Fibroblast of skin of right biceps (primary cell): Measurements from ENCODE around the gene APBB1IP.
A peak's percentile ranks its signal among the peaks of the same experiment; 100 is the strongest.
"Not testable (repeated sequence)": the region's sequence is repeated elsewhere in the genome, so short reads cannot be mapped to it uniquely, and the experiment has no call there.

Source experiments
- DNase-seq: peaks from one replicate; pipeline ENCODE4 v3.0.0-alpha.2; 2013

The APBB1IP gene

DNA sequence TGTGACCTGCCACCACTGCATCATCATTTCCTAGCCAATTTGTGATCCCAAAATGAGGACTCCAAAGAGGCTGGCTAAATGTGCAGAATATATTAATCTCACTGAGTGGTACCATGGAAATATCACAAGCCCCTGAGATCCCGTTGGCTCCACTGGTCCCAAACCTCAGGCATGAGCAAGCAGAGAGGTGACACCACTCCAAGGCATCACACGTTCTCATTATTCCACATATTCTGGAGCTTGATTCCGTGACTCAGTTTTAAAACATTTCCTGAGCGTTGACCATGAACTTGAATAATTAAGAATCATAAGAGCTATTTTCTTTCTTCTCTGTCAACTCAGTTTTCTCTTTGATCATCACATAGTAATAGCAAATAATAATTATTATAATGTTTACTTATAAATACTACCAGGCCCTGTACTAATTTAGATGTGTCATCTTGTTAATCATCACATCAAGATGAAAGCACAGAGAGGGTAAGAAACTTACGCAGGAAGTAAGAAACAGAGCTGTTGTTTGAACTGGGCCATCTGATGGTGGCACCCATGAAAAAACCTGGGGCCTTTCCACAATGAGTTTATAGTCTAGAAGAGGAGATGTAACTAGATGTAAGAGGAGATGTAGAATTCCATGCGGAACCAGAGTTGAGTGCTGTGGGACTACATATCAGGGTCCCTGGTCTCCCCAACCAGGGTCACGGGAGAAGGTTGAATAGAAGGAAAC is 3.5 kb downstream of the APBB1IP start:
- DNase-seq: peak; percentile 45

DNA sequence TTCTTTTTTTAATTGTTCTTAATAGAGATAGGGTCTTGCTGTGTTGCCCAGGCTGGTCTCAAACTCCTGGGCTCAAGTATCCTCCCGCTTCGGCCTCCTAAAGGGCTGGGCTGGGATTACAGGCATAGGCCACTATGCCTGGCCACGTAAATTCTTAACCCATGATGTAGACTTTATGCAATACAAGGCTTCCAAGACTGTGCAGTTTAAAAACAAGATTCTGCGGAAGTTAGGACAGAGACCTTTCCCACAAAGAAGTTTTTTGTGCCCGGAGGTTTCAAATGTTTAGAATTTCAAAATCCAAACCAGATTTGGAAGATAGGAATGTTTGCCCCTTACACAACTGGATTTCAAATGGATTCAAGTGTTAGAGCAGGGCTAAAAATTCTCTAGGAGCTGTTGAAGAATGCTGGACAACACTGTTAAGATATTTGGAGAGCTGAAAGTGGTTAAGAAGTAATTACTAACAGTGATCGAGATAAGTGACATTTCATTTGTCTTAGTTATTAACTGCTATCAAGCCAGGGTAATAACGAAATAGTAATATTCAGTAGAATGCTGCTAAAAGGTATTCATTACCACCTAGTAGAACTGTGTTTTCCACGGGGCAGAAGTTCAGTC is 7.4 kb downstream of the APBB1IP start:
- DNase-seq: no peak

DNA sequence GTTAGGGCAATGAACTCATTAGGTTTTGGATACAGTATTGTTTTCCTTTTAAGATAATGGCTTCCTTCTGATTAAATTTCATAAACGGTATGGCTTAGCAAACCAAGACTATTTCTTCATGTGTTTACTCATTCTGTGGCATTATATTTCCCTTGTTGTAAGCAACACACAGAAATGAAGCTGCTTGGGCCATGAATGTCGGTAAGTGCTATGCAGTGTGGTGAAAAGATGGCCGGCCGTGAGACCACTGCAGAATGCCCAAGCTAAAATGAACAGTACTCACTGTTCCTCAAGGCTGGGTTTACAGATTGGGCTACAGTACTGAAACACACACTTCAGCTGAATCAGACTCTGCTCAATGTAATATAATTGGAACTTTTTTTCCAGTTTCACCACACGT is 8.1 kb downstream of the APBB1IP start:
- DNase-seq: no peak

DNA sequence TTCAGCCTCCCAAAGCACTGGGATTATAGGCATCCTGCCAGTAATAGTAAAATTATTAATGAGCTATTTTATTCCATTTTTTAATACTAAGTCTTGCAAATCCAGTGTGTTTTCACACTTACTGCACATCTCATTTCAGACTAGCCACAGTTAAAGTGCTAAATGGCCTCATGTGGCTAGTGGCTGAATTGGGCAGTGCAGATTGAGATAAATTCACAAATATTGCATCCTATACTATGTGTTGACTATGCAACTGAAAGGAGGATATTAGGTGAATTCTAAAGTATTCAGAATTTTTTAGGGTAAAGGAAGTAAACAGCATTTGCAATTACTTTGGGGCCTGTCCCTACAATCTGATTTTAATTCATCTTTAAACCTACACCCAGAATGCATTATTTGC is 10.2 kb downstream of the APBB1IP start:
- no peak for DNase-seq

DNA sequence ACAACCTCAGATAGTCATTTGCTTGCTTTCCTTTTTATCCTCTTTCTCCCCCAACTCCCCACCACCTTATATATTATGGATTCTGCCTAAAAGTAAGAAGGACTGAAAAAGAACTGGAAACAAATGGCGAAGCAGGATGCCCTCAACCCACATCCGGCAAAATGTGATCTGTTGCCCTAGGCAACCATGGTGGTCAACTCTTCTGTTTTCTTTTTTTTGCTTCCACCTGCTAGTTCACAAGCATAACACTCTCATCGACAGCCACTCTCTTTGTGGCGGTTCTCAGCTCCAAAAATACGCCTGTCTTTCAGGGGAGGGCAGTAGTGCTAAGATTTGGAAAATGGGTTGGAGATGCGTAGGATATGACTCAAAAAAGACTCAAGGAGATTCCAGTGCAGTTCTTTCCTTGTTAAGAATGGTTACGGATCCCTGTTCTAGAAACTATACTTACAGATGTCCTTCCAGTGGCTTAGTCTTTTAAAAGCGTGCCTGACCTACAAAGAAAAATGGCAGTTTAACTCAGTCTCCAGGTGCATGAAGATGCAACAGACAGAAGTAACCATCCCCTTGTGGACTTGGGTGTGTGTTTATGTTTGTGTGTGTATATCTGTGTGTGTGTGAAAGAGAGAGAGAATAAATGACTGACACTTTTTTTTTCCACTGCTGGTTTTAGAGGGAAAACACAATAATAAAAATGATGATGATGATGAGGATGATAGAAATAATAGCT is 10.7 kb downstream of the APBB1IP start:
- no peak for DNase-seq

DNA sequence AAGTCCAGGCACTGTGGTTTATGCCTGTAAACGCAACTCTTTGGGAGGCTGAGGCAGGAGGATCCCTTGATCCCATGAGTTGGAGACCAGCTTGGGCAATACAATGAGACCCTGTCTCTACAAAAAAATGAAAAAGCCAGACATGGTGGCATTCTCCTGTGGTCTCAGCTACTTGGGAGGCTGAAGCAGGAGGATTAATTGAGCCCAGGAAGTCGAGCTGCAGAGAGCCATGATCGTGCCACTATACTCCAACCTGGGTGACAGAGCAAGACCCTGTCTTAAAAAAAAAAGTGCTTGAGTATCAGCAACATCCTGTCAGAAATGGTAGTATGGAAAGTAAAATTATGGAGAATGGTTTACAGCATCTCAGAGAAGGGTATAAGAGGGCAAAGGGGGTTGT is 11.6 kb downstream of the APBB1IP start:
- DNase-seq: no peak

DNA sequence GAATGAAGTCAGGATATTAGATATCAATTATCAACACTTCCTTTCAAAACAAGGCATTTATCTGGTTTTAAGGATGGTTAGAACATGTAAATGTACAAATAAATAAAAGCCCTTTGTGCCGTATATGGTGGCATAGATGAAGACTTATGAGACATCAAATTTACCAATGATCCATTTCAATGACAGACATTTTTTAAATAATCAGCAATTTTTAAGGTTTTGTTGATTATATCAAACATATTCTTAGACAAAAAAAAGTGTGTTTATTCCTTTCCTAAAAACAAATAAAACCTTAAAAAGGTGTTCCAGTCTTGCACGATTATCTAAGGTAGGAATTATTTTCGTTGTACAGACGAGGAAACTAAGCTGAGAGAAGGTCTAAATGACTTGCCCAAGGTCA is 13.8 kb downstream of the APBB1IP start:
- DNase-seq: no peak

DNA sequence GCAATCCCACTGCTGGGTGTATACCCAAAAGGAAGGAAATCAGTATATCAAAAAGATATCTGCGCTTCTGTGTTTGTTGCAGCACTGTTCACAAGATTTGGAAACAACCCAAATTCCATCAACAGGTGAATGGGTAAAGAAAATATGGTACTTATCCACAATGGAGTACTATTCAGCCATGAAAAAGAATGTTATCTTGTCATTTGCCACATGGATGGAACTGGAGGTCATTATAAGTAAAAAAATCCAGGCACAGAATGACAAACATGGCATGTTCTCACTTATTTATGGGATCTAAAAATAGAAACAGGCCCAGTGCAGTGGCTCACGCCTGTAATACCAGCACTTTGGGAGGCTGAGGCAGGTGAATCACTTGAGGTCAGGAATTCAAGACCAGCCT is 15.7 kb downstream of the APBB1IP start:
- DNase-seq: no peak

DNA sequence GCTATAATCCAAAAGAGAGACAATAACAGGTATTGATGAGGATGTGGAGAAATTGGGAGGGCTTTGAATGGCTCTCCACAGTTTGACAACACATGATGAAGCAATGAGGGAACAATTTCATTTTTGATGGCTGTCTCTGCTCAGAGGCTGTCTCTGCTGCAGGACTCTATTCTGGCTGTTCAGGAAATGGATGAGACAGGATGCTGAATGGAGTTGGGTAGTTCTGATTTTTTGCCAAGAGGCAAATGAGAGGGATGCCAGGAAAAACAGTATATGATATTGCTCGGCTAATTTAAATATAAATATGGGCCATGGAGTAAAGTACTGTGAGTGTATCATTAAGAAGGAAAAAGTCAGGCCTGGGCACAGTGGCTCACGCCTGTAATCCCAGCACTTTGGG is 16.8 kb downstream of the APBB1IP start:
- no peak for DNase-seq

DNA sequence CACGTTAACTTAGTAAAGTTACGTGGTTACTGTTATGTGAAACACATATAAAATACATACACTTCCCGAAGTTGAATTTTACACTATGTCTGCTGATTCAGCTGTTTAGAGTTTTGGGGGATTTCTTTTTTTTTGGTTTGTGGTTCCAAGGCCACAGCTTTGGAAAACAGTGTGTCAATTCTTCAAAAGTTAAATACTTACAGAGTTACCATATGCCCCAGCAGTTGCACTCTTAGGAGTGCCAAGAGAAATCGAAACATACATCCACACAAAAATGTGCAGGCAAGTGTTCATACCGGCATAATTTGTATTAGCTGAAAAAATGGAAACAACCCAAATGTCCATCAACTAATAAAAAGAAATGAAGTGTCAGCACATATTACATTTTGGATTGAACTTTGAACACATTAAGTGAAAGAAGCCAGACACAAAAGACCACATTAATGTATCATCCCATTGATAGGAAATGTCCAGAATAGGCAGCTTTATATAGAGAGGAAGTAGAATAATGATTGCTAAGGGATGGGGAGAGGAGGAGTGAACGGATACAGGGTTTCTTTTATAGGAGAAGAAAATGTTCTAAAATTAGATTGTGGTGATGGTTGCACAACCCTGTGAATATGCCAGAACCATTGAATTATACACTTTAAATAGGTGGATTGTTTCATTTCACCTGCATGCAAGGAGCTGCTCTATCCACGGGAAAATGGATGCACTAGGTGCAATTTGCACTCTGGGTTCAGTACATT is 17.6 kb downstream of the APBB1IP start:
- no peak for DNase-seq

DNA sequence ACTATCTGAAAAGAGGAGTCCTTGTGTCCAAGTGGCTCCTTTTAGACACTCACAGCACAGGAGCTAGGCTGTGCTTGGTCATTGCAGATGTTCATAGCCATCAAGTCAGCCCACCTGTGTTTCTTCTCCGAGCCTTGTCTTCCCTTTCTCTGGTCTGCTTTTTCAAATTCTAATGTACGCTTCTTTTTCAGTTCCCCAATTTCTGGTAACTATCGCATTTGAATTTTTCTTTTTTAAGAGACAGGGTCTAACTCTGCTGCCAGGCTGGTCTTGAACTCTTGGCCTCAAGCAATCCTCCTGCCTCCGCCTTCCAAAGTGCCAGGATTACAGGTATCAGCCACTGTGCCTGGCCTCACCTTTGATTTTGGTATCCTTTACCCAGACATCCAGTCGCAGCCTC is 18.9 kb downstream of the APBB1IP start:
- DNase-seq: no peak

DNA sequence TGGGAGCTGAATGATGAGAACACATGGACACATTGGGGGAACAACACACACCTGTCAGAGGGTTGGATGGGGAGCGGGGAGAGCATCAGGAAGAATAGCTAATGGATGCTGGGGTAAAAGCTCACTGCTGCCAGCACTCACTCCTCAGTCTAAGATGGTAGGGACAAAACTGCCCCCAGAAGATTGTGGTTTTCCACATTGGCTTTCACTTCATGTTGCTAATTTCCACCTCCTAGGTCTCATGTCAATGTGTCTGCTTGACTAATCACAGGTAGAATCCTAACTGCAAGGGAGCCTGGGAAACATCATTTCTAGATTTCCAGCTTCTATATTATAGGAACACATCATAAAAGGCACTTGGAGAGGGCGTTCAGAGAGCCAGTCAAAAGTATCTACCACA is 22.6 kb downstream of the APBB1IP start:
- DNase-seq: no peak

DNA sequence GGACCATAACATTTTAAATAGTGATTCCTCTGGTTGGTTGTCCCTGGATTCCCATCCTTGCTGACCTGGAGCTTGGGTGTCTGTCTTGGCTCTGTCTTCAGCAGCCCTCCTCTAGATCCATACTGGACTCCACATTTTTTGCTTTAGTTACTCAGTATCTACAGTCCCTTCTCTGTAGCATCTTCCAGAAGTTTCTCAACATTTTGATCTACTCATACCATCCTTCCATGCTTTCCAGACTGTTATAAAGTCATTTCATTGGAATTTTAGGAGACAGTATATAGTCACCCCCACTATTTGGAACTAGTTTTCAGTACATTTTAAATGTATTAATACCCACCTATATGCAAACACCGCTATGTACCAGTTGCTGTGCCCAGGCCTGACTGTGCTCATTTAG is 25.8 kb downstream of the APBB1IP start:
- no peak for DNase-seq

DNA sequence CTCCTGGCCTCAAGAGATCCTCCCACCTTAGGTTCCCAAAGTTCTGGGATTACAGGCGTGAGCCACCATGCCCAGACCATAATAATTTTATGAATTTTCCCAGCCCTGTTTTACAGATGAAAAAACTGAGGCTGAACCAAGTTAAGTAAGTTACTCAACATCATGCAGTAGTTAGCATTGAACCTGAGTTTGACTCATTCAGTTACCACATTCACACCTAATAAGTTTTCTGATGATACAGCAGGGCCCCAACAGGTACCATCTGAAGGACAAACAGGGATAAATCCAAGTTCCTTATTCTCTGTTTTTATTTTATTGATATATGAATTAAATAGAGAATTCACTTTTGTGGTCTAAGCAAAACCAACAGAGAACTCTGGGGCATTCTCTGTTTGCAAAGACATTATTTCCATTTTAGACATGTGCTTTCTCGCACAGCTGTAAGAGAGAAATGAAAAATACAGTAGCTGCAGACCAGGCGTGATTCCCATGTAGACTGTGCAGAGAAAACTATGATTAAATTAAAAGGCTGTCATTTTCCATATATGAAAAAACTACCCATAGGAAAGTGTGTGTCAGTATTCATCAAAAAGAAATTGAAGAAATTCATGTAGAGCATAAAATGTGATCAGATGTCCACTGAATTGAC is 26.6 kb downstream of the APBB1IP start:
- no peak for DNase-seq

DNA sequence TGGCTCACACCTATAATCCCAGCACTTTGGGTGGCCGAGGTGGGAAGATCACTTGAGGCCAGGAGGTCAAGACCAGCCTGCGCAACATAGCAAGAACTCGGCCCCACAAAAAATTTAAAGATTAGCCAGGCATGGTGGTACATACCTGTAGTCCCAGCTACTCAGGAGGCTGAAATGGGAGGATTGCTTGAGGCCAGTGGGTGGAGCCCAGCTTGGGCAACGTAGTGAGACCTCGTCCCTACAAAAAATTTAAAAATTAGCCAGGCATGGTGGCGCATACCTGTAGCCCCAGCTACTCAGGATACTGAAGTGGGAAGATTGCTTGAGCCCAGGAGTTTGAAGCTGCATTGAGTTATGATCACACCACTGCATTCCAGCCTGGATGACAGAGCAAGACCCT is 28.4 kb downstream of the APBB1IP start:
- DNase-seq: not testable (repeated sequence)

DNA sequence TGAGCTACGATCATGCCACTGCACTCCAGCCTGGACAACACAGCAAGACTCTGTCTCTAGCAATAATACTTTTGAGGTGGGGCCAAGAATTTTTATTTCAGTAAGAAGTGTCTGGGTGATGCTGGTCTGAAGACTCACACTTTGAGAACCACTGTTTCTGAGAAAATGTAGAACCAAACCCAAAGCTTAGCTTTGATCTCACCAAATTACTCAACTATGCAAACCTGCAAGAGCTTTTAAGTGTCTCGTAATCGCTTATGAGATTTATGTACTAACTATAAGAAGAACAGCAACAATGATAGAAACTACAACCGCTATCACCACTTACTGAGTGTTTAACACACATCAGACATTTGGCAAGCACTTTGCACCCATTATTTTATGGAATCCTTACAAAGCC is 29.5 kb downstream of the APBB1IP start:
- DNase-seq: no peak

DNA sequence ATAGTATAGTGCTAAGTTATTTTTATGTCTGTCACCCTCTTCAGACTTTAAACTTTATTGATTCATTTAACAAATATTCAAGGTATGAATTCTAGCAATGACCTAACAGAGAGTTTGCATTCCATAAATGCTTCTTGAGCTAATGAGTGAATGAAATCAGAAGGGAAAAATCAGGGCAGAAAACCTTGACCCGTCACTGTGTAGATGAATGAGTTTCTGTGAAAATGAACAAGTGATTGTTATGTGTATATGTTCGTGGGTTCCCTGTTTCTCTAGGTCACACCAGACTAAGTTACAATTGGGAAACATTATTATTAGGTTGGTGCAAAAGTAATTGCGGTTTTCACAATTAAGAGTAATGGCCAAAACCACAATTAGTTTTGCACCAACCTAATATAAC is 30.1 kb downstream of the APBB1IP start:
- peak; percentile 54 for DNase-seq

DNA sequence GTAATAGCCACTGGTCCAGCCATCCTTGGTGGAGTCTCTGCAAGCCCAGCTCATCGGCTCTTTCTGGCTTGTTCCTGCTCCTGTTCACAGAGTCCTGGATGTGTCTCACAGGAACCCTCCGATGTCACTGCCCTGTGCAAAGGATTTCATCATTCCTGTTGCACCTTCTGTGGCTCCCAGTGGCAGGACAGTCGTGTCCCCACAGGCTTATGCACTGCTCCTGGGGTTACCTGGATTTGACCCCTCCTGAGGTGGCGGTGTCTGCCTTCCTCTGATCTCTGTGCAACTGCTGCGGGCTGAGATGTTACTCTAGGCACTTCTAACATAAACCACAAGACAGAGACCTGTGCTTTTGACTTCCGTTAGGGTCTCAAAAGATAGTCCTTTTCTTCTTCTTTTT is 30.6 kb downstream of the APBB1IP start:
- DNase-seq: no peak

DNA sequence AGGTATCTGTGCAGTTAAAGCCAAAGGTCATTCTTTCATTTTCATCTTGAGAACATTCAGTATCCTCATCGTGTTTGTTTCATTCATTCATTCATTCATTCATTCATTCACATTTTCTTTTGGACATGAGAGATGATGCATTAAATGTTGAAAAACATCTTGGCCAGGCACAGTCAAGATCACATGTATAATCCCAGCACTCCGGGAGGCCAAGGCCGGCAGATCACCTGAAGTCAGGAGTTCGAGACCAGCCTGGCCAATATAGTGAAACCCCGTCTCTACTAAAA is 34.3 kb downstream of the APBB1IP start:
- DNase-seq: no peak

DNA sequence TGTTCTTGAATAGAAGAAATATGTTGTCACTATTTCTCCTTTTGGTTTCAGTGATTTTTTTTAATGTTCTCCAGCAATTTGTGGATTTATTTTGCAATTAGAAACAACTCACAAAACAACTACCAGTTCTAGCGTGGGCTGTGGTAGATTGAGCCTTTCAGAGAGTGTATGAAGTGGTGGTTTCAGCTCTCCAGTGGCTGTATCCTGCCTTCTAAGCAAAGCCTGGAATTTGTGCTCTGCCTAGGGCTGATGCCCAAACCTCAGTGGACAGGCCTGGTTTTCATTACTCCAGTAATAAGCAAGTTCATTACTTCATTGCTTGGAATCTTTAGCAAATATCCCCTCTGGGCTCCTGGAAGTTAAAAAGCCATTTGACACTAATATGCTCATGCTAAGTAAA is 35.9 kb downstream of the APBB1IP start:
- DNase-seq: peak; percentile 22

DNA sequence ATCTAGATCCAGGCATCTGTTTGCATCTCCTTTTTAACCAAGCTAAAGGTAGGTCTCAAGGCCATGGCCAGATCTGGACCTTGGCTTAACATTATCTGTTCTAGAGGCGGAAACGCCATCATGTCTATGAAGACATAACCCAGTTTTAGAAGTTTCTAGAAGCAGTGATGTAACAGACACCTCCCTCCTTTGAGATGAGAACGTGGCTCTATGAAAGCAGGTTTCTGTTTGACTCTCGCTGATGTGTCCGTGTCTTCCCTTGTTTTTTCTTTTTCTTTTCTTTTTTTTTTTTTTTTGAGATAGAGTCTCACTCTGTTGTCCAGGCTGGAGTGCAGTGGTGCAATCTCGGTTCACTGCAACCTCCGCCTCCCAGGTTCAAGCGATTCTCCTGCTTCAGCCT is 36.7 kb downstream of the APBB1IP start:
- DNase-seq: not testable (repeated sequence)

DNA sequence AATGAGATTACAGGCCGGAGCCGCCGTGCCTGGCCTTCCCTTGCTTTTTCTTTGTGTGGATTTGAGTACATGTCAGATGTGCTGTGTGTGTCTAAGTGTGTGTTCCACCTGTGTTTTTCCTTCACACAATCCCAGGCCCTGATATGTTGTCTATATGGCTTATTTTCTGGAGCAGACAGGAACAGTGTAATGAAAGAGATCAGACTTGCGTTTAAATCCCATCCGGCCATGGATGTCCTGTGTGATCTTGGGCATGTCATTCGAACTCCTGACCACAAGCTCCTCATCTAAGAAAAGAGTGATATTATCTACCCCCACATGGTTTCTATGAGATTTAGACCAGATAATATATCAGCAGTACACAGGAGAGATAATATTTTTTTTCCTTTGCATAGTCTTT is 37.2 kb downstream of the APBB1IP start:
- DNase-seq: no peak

DNA sequence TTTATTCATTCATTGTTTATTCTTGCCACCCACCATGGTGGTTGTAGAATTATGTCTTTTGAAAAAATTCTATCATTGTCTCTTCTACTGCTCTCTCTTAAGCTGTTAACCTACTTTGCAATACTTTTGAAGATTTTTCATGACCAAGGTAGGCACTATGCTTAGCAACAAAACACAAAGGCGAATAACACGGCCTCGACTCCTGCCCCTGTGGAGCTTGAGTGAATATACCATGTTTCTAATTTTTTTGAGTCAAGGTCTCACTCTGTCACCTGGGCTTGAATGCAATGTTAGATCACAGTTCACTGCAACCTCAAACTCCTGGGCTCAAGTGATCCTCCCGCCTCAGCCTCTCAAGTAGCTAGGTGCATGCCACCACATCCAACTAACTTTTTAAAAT is 39.4 kb downstream of the APBB1IP start:
- no peak for DNase-seq
